Activated CD8-positive, alpha-beta memory T cell treated with anti-CD3 and anti-CD28 coated beads for 36 hours (primary cell): ENCODE data around the gene TMPRSS9. TPM values are rescaled to one million over a fixed set of nuclear protein-coding genes. Genes with fewer than 3 reads are reported as not detected.
"Not testable (repeated sequence)": the region's sequence is repeated elsewhere in the genome, so short reads cannot be mapped to it uniquely, and the experiment has no call there.

Experiments
- CTCF ChIA-PET: fragments of 350-600 bp; sonication (Branson Sonifier 250); formaldehyde crosslinking; loops from one replicate; lab custom pipeline; 2021; ENCODE audit warnings: antibody characterized with exemption; lab: Charles Lee
- POLR2A ChIA-PET: fragments of 350-600 bp; sonication (Branson Sonifier 250); formaldehyde crosslinking; loops from one replicate; lab custom pipeline; 2021; ENCODE audit warnings: antibody characterized with exemption; lab: Charles Lee
- total RNA-seq, 2 experiments: library from RNA; stranded (reverse); gene quantifications; one replicate each; pipeline ENCODE4 v1.2.3, GENCODE V29; 2021

Gene TMPRSS9
- total RNA-seq, 2 experiments from 2014 or later, result not detected

DNA sequence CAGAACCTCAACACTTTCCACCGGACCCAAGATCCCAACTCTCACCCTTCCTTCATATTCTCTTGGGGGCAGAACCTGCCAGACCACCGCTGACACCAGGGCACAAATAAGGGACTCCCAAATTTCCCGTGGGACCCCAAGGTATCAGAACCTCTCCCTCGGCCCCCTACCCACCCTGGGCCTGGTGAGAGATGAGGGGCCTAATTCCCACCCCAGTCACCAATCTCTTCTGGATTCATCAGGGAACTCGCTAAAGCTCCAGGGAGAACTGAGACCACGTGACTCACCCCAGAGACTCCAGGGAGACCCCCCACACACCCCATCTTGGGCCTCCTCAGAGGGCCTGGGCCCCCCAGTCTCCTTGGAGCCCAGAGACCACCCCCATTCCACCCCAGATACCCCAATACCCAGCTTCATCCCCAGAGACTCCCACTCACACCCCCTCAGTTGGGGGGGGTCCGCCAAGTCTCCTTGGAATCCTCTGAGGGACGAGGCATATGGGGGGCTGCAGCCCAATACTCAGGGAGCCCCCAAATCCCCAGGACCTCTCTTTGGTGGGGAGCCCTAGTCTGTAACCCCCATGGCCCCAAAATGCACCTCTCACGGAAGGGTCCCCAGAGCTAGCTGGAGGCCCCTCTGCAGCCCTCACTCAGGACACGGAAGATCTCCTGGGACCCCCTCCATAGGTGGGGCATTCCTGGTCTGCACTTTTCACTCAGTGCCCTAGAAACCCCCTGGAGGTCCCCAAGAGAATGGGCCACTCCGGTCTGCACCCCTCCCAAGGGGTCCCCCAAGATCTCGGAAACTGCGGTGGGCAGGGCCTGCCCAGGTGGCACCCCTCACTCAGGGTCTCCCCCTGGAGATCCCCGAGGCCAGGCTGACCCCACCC lies 95.1 kb downstream of the TMPRSS9 start:
- ChIA-PET POLR2A (interaction anchor here (2.5 kb wide), 1 partner anchor 21 kb away, joined by 24 read pairs; the partner anchor contains the start of gene GADD45B), CTCF (interaction anchor here (0.6 to 1.4 kb wide), 3 partner anchors 12 to 182 kb away, joined by 3 to 7 read pairs (median 3); no protein-coding TSS in a partner anchor)

DNA sequence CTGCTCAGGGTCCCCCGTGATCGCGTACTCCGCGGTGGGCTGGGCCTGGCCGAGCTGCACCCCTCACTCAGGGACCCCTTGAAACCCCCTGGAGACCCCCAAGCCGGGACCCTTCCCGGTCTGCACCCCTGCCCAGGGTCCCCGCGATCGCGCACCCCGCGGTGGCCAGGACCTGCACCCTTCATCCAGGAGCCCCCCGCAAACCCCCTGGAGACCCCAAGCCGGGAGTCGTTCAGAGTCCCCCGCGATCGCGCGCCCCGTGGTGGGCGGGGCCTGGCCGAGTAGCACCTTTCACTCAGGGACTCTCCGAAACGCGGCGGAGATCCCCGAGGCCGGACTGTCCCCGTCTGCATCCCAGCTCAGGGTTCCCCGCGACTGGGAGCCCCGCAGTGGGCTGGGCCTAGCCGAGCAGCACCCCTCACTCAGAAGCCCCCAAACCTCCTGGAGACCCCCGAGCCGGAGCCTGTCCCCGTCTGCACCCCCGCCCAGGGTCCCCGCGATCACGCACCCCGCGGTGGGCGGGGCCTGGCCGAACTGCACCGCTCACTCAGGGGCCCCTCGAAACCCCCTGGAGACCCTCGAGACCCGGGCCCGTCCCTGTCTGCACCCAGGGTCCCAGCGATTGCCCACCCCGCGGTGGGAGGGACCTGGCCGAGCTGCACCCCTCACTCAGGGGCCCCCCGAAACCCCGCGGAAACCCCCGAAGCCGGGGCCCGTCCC lies 95.9 kb downstream of the TMPRSS9 start:
- POLR2A ChIA-PET, result interaction anchor here (1.3 to 2.5 kb wide), 3 partner anchors 21 to 165 kb away, joined by 3 to 24 read pairs (median 6); partner anchors contain the start of gene GADD45B
- CTCF ChIA-PET, result interaction anchor here (0.6 to 2.2 kb wide), 5 partner anchors 13 to 202 kb away, joined by 3 to 9 read pairs (median 3); no protein-coding TSS in a partner anchor

DNA sequence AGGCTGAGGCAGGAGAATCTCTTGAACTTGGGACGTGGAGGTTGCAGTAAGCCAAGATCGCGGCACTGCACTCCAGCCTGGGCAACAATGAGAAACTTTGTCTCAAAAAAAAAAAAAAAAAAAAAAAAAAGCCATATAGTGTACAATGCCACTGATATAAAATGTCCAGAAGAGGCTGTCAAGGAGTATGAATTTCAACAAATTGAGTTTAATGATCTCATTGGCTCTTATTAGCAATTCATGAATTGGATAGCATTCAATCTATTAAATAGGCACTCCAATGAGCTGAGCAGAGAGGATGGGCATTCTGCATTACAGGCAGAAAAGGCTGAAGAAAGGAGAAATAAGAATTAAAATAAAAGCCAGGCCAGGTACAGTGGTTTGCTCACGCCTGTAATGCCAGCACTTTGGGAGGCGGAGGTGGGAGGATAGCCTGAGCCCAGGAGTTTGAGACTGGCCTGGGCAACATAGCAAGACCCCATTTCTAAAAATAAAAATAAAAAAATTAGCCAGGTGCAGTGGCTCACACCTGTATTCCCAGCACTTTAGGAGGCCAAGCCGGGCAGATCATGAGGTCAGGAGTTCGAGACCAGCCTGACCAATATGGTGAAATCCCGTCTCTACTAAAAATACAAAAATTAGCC lies 97.5 kb downstream of the TMPRSS9 start:
- CTCF ChIA-PET, result interaction anchor here (0.6 to 2.2 kb wide), 7 partner anchors 19 to 204 kb away, joined by 3 to 9 read pairs (median 3); no protein-coding TSS in a partner anchor
- POLR2A ChIA-PET, result interaction anchor here (1.3 to 2.5 kb wide), 3 partner anchors 19 to 164 kb away, joined by 3 to 24 read pairs (median 6); partner anchors contain the start of gene GADD45B

DNA sequence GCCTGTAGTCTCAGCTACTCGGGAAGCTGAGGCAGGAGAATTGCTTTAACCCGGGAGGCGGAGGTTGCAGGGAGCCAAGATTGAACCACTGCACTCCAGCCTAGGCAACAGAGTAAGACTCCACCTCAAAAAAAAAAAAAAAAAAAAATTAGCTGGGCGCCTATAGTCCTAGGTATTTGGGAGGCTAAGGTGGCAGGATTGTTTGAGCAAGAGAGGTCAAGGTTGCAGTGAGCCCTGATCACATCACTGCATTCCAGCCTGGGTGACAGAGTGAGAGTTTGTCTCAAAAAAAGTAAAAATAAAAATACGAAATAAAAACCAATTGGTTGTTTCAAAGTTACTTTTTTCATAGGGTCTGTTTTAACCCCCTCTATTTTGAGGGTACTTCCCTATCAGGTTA lies 98.0 kb downstream of the TMPRSS9 start:
- ChIA-PET POLR2A (interaction anchor here (2.5 kb wide), 1 partner anchor 18 kb away, joined by 24 read pairs; the partner anchor contains the start of gene GADD45B), CTCF (interaction anchor here (2.2 kb wide), 1 partner anchor 153 kb away, joined by 9 read pairs; no protein-coding TSS in a partner anchor)

DNA sequence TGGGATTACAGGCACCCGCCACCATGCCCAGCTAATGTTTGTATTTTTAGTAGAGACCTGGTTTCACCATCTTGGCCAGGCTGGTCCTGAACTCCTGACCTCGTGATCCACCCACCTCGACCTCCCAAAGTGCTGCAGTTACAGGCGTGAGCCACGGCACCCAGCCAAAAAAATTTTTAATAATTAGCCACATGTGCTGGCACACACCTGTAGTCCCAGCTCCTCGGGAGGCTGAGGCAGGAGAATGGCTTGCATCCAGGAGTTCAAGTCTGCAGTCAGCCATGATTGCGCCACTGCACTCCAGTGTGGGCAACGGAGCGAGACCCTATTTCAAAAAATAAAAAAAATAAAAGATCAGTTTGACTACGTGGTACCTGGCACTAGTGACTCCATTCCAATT lies 98.7 kb downstream of the TMPRSS9 start:
- CTCF ChIA-PET, POLR2A ChIA-PET: not testable (repeated sequence)

DNA sequence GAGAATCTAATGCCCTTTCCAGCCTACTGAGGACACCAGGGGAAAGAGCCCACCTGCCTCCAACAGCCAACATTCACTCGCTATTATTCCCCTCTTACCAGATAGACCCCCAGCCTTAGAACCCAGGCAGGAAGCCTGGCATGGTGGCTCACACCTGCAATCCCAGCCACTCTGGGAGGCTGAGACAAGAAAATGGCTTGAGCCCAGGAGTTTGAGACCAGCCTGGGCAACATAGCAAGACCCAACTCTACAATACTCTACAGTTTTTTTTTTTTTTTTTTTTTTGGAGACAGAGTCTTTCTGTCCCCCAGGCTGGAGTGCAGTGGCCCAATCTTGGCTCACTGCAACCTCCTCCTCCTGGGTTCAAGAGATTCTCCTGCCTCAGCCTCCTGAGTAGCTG lies 100.2 kb downstream of the TMPRSS9 start:
- CTCF ChIA-PET, result interaction anchor here (1.1 kb wide), 1 partner anchor 153 kb away, joined by 4 read pairs; no protein-coding TSS in a partner anchor
- POLR2A ChIA-PET, result no interaction called here

DNA sequence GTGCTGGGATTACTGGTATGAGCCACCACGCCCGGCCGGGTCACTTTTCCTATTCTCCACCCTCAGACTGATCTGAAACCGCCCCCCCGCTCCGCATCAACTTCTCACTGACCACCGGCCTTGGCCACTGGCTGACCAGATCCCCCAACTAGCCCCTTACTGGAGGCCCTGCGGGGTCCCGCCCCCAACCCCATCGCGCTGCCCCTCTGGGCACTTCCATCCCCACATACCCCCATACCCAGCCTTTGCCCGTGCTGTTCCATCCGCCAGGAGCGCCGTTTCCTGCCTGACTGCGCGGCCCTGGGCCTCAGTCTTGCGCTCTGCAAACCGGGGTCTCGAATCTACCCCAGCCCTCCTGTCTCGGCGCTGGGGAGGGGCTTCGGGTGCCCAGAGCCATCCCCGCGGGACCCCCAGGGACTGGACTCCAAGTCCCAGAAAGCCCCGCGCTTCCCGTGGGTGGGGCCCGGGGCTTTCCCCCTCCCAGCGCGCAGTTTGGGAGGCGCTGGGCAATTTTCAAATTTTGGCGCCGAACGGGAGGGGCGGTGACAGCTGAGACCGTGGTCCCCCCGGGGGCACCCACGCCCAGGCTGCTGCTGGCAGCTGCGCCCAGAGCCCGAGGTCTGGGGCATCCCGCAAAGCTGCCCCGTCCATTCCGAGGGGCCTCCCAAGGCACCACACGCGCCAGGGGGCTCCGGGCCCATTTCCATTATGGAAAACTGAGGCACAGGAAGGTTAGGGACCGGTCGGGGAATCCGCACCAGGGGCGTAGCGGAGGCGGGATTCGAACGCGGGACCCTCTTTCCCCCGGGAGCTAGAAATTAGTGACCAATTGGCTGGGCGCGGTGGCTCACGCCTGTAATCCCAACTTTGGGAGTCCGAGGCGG lies 101.9 kb downstream of the TMPRSS9 start:
- ChIA-PET POLR2A (interaction anchor here (1.3 kb wide), 1 partner anchor 14 kb away, joined by 9 read pairs; the partner anchor contains the start of gene GADD45B), CTCF (interaction anchor here (0.7 to 1.0 kb wide), 3 partner anchors 10 to 175 kb away, joined by 3 to 7 read pairs (median 3); no protein-coding TSS in a partner anchor)

DNA sequence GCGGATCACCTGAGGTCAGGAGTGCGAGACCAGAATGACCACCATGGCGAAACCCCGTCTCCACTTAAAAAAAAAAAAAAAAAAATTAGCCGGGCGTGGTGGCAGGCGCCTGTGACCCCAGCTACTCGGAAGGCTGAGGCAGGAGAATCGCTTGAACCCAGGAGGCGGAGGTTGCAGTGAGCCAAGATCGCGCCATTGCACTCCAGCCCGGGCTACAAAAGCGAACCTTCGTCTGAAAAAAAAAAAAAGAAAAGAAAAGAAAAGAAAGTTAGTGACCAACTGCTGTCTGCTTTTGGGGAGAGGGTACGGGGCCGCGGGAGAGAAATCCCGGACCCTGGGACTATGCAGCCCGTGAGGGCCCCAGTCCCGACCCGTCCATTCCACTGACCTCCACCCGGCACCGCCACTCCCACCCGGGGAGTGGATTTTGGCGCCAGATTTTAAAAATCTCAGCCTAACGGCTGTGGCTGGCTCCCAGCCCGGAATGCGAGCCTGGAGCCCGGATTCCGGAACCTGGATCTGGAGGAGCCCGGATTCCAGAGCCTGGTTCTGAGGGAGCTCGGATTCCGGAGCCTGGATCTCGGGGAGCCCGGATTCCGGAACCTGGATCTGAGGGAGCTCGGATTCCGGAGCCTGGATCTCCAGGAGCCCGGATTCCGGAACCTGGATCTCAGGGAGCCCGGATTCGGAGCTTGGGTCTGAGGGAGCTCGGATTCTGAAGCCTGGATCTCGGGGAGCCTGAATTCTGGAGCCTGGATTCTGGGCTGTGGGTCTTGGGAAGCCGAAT lies 102.8 kb downstream of the TMPRSS9 start:
- CTCF ChIA-PET, result interaction anchor here (0.7 to 2.0 kb wide), 5 partner anchors 9 to 174 kb away, joined by 3 to 7 read pairs (median 4); no protein-coding TSS in a partner anchor
- POLR2A ChIA-PET, result interaction anchor here (1.3 kb wide), 1 partner anchor 13 kb away, joined by 9 read pairs; the partner anchor contains the start of gene GADD45B

DNA sequence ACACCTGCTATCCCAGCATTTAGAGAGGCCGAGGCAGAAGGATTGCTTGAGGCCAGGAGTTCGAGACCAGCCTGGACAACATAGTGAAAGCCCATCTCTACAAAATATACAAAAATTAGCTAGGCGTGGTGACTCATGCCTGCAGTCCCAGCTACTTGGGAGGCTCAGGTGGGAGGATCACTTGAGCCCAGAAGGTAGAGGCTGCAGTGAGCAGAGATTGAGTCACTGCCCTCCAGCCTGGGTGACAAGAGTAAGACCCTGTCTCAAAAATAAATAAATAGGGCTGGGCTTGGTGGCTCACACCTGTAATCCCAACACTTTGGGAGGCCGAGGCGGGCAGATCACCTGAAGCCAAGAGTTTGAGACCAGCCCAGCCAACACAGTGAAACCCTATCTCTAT lies 103.6 kb downstream of the TMPRSS9 start:
- CTCF ChIA-PET, result interaction anchor here (1.1 to 2.0 kb wide), 2 partner anchors 150 to 173 kb away, joined by 4 read pairs; no protein-coding TSS in a partner anchor
- POLR2A ChIA-PET, result not testable (repeated sequence)

DNA sequence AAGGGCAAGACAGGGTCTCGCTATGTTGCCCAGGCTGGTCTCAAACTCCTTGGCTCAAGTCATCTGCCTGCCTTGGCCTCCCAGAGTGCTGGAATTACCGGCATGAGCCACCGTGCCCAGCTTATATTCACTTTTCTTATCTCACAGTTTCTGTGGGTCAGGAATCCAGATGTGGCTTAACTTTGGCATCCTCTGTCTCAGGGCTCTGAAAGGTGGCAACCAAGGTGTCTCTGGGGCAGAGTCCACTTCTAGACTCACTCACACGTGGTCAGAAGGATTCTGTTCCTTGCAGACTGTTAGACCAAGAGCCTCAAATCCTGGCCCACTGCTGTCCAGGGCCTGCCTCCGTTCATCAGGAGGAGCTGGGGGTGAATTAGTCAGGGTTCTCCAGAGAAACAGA lies 104.3 kb downstream of the TMPRSS9 start:
- POLR2A ChIA-PET, result interaction anchor here (0.6 kb wide), 1 partner anchor 11 kb away, joined by 4 read pairs; the partner anchor contains the start of gene GADD45B
- CTCF ChIA-PET, result interaction anchor here (2.0 kb wide), 1 partner anchor 172 kb away, joined by 4 read pairs; no protein-coding TSS in a partner anchor

DNA sequence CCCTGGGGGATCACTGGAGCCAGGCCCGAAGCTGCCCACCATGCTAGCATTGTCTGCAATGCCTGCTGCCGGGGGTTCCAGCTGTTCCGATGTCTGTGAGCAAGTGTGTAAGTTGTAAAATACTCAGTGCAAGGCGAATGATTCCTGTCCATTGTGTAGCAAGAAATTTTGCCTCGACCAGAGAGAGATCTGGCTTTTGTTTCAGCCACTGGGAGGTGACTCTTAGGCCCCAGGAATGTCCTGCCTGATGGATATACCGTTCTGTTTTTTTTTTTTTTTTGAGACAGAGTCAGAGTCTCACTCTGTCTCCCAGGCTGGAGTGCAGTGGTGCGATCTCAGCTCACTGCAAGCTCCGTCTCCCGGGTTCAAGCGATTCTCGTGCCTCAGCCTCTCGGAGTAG lies 108.5 kb downstream of the TMPRSS9 start:
- POLR2A ChIA-PET, result no interaction called here
- CTCF ChIA-PET, result interaction anchor here (3.9 to 4.7 kb wide), 2 partner anchors 111 to 142 kb away, joined by 15 to 25 read pairs; no protein-coding TSS in a partner anchor

DNA sequence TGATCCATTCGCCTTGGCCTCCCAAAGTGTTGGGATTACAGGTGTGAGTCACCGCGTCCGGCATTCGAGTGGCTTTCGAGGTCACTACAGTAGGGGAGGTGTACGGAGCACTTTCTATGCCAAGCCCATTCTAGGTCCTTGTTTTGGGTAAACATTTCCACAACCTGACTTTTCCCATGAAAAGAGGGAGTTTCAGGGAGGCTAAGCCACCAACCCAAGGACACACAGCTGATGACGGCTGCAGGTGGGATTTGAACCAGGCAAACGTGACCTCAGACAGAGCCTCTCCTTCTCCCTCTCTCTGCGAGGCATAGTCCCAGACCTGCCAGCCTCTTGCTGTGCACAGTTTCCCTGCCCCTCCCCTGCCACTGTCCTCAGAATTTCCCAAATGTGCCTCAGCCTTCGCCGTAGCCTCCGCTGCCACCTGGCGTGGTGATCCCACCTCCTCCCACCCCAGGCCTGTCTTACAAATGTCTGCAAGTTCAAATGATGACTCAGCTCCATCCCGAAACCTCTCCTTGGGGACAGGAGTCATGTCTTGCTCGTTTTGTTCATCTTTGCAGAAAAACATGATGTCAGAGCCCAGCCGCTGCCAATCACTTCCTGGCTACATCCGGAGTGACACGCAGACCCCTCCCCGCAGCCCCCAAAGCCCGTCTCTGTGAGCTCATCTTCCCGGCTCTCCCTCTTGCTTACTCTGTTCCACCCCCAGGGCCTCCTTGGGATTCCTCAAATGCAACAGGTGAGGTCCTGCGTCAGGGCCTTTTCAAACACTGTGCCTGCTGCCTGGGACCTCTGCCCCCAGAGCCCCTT lies 109.2 kb downstream of the TMPRSS9 start:
- POLR2A ChIA-PET, result no interaction called here
- CTCF ChIA-PET, result interaction anchor here (1.3 to 4.7 kb wide), 5 partner anchors 110 to 168 kb away, joined by 4 to 25 read pairs (median 5); no protein-coding TSS in a partner anchor

DNA sequence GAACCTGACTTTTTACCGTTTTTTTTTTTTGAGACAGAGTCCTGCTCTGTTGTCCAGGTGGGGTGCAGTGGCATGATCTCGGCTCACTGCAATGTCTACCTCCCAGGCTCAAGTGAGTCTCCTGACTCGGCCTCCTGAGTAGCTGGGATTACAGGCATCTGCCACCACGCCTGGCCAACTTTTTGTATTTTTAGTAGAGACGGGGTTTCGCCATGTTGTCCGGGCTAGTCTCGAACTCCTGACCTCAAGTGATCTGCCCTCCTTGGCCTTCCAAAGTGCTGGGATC lies 109.8 kb downstream of the TMPRSS9 start:
- POLR2A ChIA-PET, result not testable (repeated sequence)
- CTCF ChIA-PET, result interaction anchor here (1.3 to 4.7 kb wide), 5 partner anchors 110 to 167 kb away, joined by 4 to 25 read pairs (median 5); no protein-coding TSS in a partner anchor

DNA sequence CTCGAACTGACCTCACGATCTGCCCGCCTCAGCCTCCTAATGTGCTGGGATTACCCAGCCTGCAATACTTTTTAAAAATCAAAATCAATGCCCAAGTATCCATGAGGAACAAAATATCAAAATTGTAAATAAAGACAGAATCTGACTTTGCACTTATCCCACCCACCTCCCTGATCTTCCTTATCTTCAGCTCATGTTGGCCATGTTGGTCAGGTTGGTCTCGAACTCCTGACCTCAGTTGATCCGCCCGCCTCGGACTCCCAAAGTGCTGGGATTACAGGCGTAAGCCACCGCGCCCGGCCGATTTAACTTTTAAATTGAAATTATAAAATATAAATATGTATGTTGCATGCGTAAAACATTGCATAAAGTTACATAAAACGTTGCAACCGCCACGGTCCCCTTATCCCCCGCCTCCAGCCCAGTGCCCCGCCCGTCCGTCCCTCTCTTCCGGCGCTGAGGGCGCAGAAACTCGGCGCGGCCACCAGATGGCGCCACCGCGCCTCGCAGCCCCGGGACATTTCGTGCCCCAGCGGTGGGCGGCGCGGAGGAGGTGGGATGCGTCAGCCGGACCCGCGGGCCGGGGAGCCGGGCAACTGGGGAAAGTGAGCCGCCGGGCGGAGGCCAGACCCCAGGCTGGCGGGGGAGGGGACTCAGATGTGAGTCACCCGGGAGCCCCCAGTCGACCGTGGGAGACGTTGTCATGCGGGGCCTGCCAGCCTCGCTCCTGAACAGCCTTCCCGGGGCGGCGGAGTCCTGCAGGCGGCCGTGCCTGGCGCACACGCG lies 114.4 kb downstream of the TMPRSS9 start:
- ChIA-PET POLR2A (interaction anchor here (0.5 to 3.8 kb wide), 3 partner anchors 135 to 164 kb away, joined by 3 to 76 read pairs (median 9); no protein-coding TSS in a partner anchor), CTCF (interaction anchor here (0.7 to 6.2 kb wide), 12 partner anchors 87 to 162 kb away, joined by 3 to 98 read pairs (median 7); no protein-coding TSS in a partner anchor)
